H54 (cell line): ENCODE results near the gene TRAPPC6A.

ENCODE experiments used
- DNase-seq: peaks from one replicate; pipeline ENCODE4 v3.0.0; 2011; ENCODE audit warnings: low spot score, mixed read lengths; ENCODE audit not compliant: insufficient read length
- FAIRE-seq: peaks from 3 replicates; lab custom pipeline; 2011; peaks lifted over from hg19 to GRCh38; lab: Jason Lieb, UNC
- POLR2A ChIP-seq: IDR thresholded peaks from 2 replicates; pipeline ENCODE4 v1.6.1; 2011; ENCODE audit warnings: low read depth, mild to moderate bottlenecking, low read length

TRAPPC6A gene

DNA sequence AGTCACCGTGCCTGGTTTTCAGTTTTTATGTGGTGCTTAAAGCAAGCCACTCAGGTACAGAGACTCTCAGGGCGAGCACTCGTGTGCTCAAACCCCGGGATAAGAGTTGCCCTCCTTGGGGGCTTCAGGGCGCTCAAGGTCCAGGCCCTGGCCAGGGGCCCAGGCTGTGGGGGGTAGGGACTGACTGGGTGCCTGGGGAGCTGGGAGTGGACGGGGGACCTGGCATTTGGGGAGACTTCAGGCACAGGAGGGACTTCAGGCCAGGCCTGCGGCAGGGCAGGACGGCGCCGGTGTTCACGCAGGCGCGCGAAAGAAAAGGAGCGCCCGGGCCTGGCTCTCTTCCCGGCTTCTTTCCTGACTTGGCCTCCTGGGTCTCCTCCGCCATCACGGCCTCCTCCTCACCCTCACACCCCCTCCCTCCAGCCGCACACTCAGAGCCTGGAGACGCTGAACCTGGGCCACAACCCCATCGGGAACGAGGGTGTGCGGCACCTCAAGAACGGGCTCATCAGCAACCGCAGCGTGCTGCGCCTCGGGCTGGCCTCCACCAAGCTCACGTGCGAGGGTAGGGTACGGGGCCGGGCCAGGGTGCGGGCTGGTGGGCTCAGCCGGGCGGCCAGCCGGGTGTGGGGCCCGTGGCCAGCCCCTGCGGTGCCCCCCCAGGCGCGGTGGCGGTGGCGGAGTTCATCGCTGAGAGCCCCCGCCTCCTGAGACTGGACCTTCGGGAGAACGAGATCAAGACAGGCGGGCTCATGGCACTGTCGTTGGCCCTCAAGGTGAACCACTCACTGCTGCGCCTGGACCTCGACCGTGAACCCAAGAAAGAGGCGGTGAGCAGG, 33.4 kb downstream of the TRAPPC6A start:
- DNase-seq (no peak), FAIRE-seq (no peak)
- TF ChIP-seq POLR2A, result no peak

- DNase-seq (no peak), FAIRE-seq (no peak)
- no peak for TF ChIP-seq POLR2A
Observed at GRCh38 chr19:45142726-45143110, 35.3 kb downstream of the TRAPPC6A start.

DNA sequence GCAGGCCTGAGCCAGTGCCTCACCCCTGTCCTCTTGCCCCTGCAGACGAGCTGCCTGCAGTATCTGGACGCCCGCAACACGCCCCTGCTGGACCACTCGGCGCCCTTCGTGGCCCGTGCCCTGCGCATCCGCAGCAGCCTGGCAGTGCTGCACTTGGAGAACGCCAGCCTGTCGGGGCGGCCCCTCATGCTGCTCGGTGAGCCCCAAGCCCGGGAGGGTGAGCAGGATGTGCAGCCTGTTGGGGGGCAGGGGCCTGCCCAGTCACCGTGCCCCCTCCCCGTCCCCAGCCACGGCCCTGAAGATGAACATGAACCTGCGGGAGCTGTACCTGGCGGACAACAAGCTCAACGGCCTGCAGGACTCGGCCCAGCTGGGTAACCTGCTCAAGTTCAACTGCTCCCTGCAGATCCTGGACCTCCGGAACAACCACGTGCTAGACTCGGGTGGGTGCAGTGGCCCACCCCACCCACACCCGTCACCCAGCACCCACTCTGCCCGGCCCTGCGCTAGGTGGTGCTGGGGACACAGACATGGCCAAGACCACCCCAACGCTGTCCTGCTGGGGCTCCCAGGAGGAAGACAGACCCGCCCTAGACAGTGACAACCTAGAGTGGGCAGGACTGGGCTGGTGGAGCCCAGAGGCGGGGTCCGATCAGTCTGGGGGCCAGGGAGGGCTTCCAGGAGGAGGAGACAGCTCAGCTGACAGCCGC, 35.9 kb downstream of the TRAPPC6A start:
- no peak for TF ChIP-seq POLR2A
- FAIRE-seq (no peak), DNase-seq (no peak)

DNA sequence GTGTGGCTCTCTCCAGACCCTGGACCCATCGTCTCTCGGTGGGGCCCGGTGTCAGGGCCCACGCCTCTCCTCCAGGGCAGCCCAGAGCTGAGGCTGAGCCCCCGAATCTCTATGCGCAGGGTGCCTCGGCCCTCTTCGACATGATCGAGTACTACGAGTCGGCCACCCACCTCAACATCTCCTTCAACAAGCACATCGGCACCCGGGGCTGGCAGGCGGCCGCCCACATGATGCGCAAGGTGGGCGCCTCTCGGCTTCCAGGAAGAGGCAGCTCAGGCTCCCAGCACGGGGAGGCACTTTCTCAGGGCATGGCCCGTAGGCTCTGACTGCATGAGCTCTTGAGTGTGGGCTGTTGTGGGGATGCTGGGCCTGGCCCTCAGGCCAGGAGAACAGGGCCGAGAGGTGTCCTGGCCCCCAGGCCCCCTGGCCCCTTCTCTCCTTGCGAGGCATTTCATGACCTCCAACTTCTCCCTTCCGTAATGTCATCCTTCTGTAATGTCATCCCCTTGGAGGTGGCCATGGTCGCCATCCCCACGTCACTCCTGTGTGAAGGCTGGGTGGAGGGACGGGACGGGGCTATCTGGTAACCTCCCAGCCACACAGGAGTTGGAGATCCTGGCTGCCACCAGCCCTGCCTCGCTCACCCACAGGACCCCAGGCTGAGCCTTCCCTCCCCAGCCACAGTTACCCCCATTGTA, 36.7 kb downstream of the TRAPPC6A start:
- DNase-seq, result no peak
- TF ChIP-seq POLR2A, result no peak
- FAIRE-seq, result no peak

- DNase-seq, result no peak
- no peak for TF ChIP-seq POLR2A
- no peak for FAIRE-seq
Observed at GRCh38 chr19:45140533-45140932, 37.5 kb downstream of the TRAPPC6A start.

DNA sequence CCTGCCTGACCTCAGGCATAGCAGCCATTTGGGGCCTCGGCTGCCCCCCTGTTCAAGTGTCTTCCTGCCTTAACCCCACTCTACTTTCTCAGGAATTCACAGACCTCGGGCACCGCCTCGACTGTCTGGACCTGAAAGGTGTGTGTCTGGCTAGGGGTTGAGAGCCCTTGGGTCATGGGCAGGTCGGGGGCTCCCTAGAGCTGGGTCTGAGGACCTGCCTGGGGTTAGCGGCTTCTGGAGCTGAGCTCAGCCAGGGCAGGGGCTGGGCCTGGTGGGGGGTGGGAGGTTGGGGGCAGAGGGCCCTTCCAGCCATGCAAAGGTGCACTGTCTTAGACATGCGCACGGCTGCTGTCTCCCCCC, 37.9 kb downstream of the TRAPPC6A start:
- no peak for FAIRE-seq
- TF ChIP-seq POLR2A, result no peak
- no peak for DNase-seq

DNA sequence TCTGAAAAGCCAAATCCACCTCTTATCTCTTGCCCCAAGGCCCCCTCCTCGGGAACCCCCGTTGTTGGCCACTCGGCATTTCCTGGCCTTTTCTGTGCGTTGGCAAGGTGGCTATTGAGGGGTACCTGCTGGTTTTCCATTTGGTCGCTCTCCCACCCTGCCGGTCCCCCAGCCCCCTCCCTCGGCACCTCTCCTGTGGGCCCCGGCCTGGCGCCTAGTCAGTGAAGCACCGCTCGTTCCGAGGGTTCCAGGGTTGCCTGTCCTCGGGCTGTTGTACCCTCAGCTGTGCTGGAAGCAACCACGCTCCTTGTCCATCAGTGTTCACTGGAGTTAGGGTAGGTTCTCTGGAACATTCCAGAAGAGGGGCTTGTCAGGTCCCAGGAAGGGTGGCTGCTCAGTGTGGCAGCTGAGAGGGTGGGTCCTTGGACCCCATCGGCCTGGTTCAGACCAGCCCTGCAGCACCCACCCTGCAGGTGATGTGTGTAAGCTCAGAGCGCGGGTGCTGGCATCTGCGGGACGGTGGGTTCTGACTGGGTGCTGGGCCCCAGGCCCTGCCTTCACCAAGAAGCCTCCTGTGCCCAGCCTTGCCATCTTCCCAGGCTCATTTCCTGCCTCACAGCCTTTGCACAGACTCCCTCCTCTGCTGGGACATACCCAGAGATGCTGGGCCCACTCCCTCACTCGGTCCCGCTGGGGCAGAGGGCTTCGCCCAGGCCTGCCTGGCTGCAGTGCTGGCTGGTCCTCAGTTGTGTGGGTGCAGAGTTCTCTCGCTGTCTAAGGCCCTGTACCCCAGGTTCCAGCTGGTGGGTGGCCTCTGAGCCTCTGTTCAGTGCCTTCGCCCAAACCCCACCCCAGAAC, 38.5 kb downstream of the TRAPPC6A start:
- no peak for FAIRE-seq
- TF ChIP-seq POLR2A, result no peak
- no peak for DNase-seq

DNA sequence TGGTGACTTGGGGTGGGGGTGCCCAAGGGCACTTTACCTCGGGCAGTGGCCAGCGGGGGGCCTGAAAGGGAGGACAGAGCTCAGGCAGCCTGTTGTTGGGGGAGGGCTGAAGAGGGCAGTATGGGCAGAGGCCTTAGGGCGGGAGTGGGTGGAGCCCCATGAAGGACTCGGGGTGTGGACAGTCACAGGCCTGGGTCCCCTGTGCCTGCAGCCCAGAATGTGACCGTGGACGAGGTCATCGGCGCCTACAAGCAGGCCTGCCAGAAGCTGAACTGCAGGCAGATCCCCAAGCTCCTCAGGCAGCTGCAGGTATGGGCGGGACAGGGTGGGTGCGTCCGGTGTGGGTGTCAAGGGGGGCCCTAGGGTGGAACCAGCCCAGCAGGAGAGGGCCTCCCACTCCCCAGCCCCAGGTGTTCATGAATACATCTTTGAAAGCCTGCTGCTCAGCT, 39.7 kb downstream of the TRAPPC6A start:
- TF ChIP-seq POLR2A, result no peak
- DNase-seq (peak; percentile 23), FAIRE-seq (no peak)

- FAIRE-seq (no peak), DNase-seq (no peak)
- no peak for TF ChIP-seq POLR2A
Observed at GRCh38 chr19:45137179-45137761, 40.8 kb downstream of the TRAPPC6A start.

- TF ChIP-seq POLR2A, result no peak
- FAIRE-seq, result no peak
- DNase-seq, result no peak
Observed at GRCh38 chr19:45136507-45137178, 41.4 kb downstream of the TRAPPC6A start.

DNA sequence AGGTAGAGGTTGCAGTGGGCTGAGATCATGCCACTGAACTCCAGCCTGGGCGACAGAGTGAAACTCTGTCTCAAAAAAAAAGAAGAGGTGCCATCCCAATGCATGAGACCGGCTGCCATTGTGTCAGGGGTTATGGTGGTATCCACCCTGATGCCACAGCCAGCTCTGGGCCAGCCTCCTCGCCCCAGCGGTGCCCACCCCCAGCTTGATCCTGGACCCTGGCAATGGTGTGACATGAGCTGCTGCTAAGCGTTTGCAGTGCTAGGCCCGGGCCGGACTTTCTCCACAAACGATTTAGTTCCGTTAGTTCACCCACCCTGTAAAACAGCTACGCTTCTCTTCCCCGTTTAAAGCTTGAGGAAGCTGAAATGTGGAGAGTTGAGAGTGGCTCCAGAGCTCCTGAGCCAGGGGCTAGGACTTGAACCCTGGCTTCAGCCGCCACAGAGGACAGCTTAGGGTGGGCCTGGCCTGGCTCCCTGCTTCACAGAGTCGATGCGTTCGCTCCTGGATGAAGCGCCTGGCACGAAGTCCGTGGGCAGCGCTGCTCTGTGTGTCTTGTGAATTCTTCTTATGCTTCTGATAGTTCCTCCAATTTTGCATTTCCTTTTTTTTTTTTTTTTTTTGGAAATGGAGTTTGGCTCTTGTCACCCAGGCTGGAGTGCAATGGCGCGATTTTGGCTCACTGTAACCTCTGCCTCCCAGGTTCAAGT, 42.7 kb downstream of the TRAPPC6A start:
- DNase-seq (no peak), FAIRE-seq (no peak)
- no peak for TF ChIP-seq POLR2A

DNA sequence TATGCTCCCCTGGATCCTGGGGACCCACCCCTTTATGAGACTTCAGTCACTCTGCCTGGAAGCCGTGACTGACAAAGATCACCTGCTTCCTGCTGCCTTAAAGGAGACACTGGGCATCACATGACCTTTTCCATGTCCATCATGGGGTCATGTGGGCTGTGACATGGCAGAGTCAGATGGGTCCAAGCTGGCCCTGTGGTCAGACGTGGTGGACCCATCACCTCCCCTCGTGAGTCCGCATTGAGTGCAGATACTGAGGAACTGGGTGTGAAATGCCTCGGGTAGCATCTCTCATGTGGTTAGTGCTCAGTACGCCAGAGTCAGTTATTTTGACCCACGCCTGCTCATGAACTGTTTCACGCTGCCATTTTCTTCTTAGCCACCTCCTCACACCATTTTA, 44.4 kb downstream of the TRAPPC6A start:
- TF ChIP-seq POLR2A, result no peak
- DNase-seq (no peak), FAIRE-seq (no peak)
